Measurements from ENCODE around the gene GALNT10.

- TF ChIP-seq GATA2 (IDR thresholded peaks at IDR 0.05; ENCODE audit: low read depth, low read length), result no peak
- no peak for TF ChIP-seq GATA3 (IDR thresholded peaks at IDR 0.05; ENCODE audit: low read depth, low read length)
Observed at GRCh38 chr5:154332451-154332850, 141.9 kb downstream of the GALNT10 start.
